HUES64 (cell line): ENCODE data around the gene TECR. TPM values are rescaled to one million over a fixed set of nuclear protein-coding genes. Genes with fewer than 3 reads are reported as not detected.

ENCODE experiments used
- H3K27ac ChIP-seq: 2 replicates; pipeline ENCODE4 v1.7.0; 2013; ENCODE audit warnings: low read depth, low read length, inconsistent platforms
- H3K27me3 ChIP-seq: 2 replicates; pipeline ENCODE4 v1.6.1; 2013; ENCODE audit warnings: mild to moderate bottlenecking, low read length; ENCODE audit not compliant: insufficient read depth
- H3K36me3 ChIP-seq: 2 replicates; pipeline ENCODE4 v1.6.1; 2013; ENCODE audit warnings: mild to moderate bottlenecking, low read length; ENCODE audit not compliant: insufficient read depth
- H3K4me1 ChIP-seq: 2 replicates; pipeline ENCODE4 v1.6.1; 2013; ENCODE audit warnings: mild to moderate bottlenecking, low read length, moderate library complexity; ENCODE audit not compliant: insufficient read depth
- H3K4me3 ChIP-seq: 2 replicates; pipeline ENCODE4 v1.5.1; 2013; ENCODE audit warnings: mild to moderate bottlenecking, low read length, moderate library complexity
- H3K9ac ChIP-seq: 2 replicates; pipeline ENCODE4 v1.6.1; 2013; ENCODE audit warnings: mild to moderate bottlenecking, low read depth, low read length
- H3K9me3 ChIP-seq: 2 replicates; pipeline ENCODE4 v1.6.1; 2013; ENCODE audit warnings: low read depth, low read length; ENCODE audit not compliant: insufficient read depth
- WGBS: fragments of 150-250, 120-280 bp; methylation state at CpG from one replicate; pipeline ENCODE4 v1.1.7; 2013; ENCODE audit warnings: missing lambda C conversion rate; 5-methylcytosine and 5-hydroxymethylcytosine counted together
- polyA plus RNA-seq, 2 experiments: library from polyadenylated mRNA; stranded (reverse); fragments of 50-300 nt; gene quantifications; one replicate each; pipeline ENCODE4 v1.2.3, GENCODE V29; 2013

TECR gene, protein sequence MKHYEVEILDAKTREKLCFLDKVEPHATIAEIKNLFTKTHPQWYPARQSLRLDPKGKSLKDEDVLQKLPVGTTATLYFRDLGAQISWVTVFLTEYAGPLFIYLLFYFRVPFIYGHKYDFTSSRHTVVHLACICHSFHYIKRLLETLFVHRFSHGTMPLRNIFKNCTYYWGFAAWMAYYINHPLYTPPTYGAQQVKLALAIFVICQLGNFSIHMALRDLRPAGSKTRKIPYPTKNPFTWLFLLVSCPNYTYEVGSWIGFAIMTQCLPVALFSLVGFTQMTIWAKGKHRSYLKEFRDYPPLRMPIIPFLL
- polyA plus RNA-seq (2013, experiment 1 of 2) = 87.7 TPM
- polyA plus RNA-seq (2013, experiment 2 of 2) = 95.2 TPM

DNA sequence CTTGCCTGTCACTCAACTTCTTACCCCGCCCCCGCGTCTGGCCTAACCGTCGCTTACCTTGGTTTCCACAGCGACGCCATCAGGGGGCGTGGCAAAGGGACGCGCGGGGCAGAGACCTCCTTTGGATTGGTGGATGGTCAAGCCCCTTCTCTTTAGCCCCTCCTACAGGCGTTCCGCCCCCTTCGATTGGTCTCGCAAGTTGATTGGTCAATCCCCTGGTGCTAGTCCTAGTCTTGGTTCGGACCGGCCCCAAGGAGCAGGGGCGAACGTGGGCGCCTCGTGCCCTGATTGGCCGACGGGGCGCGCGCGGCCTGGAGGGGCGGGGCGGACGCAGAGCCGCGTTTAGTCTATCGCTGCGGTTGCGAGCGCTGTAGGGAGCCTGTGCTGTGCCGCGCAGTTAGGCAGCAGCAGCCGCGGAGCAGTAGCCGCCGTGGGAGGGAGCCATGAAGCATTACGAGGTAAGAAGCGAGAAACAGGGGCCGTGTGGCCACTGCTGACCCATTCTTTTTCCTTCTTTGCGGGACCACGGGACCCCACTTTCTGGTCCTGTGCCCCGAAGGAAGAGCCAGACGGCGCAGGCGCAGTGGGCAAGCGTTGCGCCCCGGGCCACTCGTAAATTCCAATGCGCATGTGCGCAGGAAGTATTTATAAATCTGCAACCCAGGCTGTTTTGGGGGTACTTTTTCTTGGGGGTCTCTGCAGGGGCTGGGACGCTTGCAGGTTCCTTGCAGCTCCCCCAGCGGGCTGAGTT, at the start of gene TECR:
Gene TECR (plus strand): TSS at position 341 of the 751 bp plus-strand sequence. CDS start 103 bp downstream, at position 444.
- WGBS = under 1% methylated on average over 59 of the region's 59 CpGs

DNA sequence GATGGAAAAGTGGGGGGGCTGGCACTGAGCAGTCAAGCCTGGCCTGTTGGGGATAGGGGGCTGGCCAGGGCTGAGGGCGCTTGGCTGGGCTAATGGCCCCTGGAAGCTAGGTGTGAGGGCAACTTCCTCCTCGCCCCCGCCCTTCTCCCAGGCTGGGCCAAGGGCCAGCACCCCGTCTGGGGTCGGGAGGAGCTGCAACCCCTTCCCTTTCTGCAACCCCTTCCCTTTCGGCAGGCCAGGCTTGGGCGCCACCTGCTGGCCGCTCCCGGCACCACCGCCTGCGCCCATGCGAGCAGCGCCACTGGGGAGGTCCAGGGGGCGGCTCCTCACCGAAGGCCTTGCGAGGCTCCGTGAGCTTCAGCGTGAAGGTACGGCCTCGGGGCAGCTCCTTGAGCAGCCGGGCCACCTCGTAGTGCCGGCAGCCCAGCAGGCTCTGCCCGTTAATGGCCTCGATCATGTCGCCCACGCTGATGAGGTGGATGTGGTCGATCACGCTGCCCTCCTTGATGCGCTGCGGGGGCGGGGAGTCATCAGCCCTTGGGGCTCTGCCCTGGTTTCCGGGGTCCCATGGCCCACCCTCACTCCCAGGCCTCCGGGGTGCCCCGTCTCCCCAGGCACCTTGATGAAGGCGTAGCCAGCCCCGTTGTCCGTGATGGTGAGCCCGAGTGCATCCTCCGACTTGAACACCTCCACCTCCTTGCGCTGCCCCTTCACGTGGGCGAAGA, 49.3 kb upstream of the TECR start:
- peaks cover 24% of the 10 kb centered on the region for H3K36me3 ChIP-seq
- no peak overlapping the region; the same call in 1 of the 2 replicates for H3K27ac ChIP-seq
- WGBS = 51% methylated on average over 43 of the region's 43 CpGs
- no peaks in the 10 kb centered on the region for H3K9me3 ChIP-seq
- no peak overlapping the region for H3K9ac ChIP-seq
- H3K4me3 ChIP-seq = no peak overlapping the region
- no peaks in the 10 kb centered on the region for H3K27me3 ChIP-seq
- peaks cover 11% of the 10 kb centered on the region for H3K4me1 ChIP-seq

More for the DNA sequence above, at the start of gene TECR:
- Histone ChIP-seq H3K36me3 (no peaks in the 10 kb centered on the region), H3K9ac (peak within 1 kb of the TSS; percentile 84), H3K9me3 (no peaks in the 10 kb centered on the region), H3K27ac (peak within 1 kb of the TSS; percentile 56), H3K4me1 (0 out of 2 replicates have a peak, but pooled peaks cover 7% of the 10 kb centered on the region), H3K4me3 (peak within 1 kb of the TSS; percentile 81), H3K27me3 (no peaks in the 10 kb centered on the region)

DNA sequence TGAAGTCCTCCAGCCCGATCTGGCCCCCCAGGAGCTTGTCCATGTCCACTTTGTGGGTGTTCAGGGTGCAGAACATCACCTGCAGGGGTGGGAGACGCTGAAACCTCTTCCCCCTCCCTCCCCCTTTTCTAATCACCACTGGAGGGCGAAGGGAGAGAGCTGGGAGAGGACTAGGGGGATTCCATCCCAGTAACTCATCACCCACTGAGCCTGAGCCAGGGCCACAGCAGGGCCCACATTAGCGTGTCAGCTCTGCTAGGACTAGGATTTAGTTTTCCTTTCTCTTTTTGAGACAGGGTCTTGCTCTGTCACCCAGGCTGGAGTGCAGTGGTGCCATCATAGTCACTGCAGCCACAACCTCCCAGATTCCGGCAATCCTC, 48.7 kb upstream of the TECR start:
- Histone ChIP-seq H3K27me3 (no peaks in the 10 kb centered on the region), H3K9me3 (no peaks in the 10 kb centered on the region), H3K27ac (no peak overlapping the region; the same call in 1 of the 2 replicates), H3K36me3 (peaks cover 24% of the 10 kb centered on the region), H3K9ac (no peak overlapping the region), H3K4me3 (no peak overlapping the region), H3K4me1 (peaks cover 7% of the 10 kb centered on the region)
- 94% methylated on average over 4 of the region's 5 CpGs for WGBS

DNA sequence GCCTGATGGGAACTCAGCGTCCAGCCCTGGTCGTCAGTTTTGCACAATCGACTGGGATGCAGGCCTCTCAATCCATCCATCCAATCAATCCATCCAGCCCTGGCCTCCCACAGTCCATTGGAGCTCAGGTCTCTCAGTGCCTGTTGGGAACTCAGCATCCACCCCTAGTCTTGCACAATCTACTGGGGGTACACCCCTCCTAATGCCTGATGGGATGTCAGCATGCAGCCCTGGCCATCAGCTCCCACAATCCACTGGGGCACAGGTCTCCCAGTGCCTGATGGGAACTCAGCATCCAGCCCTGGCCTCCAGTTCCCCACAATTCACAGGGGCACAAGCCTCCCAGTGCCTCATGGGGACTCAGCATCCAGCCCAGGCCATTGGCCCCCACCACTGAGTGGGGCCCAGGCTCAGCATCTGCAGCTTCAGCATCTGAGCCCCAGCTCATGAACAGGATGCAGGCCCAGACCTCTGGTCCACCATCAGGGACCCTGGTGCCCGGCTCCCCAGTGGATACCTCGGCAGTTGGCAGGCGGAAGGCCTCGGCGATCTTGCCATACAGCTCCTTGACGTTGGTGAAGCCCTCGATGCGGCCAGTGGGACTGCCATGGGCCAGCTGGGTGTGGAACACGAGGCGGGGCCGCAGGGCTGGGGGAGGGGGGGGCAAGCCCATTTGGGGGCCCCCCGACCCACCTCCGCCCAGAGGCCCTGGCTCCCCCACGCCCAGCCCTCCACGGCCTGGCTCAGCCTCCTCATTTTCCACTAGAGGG, 47.0 kb upstream of the TECR start:
- Histone ChIP-seq H3K36me3 (peaks cover 30% of the 10 kb centered on the region), H3K9me3 (no peaks in the 10 kb centered on the region), H3K4me3 (no peak overlapping the region), H3K27me3 (no peaks in the 10 kb centered on the region), H3K27ac (no peak overlapping the region), H3K4me1 (no peaks in the 10 kb centered on the region), H3K9ac (no peak overlapping the region)
- WGBS = 97% methylated on average over 18 of the region's 18 CpGs

DNA sequence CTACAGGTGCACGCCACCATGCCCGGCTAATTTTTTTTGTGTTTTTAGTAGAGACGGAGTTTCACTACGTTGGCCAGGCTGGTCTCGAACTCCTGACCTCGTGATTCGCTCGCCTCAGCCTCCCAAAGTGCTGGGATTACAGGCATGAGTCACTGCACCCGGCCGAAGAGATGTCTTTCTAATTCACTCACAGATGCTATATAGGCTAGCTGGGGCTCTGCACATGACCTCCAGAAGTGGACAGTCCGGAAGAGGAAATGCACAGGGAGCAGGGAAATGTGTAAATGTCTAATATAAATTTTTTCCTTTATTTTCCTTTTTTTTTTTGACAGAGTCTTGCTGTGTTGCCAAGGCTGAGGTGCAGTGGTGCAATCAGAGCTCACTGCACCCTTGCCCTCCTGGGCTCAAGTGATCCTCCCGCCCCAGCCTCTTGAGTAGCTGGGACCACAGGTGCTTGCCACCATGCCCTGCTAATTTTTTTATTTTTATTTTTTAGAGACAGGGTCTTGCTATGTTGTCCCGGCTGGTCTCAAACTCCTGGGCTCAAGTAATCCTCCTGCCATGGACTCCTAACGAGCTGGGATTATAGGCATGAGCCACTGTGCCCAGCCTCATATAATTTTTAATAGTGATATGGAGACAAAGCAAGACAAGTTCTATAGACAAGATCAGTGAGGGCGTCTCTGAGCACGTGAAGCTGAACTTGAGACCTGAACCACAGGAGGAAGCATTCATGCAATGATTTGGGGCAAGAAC, 41.8 kb upstream of the TECR start:
- peaks cover 33% of the 10 kb centered on the region for H3K36me3 ChIP-seq
- H3K9ac ChIP-seq = no peak overlapping the region
- 94% methylated on average over 15 of the region's 16 CpGs for WGBS
- H3K9me3 ChIP-seq = no peaks in the 10 kb centered on the region
- H3K4me1 ChIP-seq = no peaks in the 10 kb centered on the region
- no peak overlapping the region for H3K27ac ChIP-seq
- H3K27me3 ChIP-seq = no peaks in the 10 kb centered on the region
- H3K4me3 ChIP-seq = no peak overlapping the region

DNA sequence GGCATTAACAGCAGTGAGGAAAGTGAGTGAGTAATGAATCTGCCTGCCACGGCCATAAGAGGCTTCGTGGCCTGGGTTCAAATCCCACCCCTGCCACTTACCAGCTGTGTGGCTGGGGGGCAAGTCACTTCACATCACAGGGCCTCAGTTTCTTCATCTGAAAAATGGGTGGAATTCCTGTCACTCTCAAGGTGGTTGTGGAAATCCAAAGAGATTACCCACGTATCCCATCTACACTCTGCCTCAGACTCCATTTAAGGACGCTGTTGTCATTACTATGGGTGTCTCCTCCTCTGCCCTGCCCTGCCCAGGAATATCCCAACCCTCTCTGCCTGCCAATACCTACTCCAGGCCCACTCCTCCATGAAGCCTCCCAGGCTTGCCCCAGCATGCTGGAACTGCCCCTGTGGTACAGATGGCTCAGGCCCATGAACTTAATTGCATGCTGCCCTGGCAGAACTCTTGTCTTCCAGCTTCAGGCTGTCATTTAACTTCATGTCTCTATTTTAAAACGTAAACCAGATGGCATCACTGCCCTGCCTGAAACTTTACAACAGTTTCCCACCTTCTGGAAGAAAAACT, 36.5 kb upstream of the TECR start:
- WGBS = 91% methylated on average over 5 of the region's 5 CpGs
- H3K9ac ChIP-seq = no peak overlapping the region
- H3K4me1 ChIP-seq = peaks cover 5% of the 10 kb centered on the region; the same call in 1 of the 2 replicates
- no peak overlapping the region for H3K27ac ChIP-seq
- no peak overlapping the region for H3K4me3 ChIP-seq
- H3K9me3 ChIP-seq = no peaks in the 10 kb centered on the region
- H3K36me3 ChIP-seq = peaks cover 31% of the 10 kb centered on the region
- H3K27me3 ChIP-seq = no peaks in the 10 kb centered on the region

DNA sequence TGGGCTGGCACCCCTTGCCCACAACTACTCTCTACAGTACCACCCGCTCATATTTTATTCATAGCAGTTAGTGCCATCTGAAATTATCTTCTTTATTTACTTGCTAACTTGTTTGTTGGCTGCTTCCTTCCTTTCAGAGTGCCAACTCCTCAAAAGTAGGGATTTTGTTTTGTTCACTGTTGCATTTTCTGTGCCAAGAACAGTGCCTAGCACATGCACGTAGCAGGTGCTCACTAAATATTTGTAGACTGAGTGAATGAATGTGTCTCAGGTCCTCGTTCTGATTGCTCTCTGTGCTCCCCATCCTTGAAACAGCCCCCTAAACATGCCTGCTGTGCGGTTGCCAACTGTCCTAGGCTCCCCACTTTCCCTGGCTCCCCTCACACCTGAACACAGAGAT, 35.0 kb upstream of the TECR start:
- Histone ChIP-seq H3K9ac (no peak overlapping the region), H3K27ac (no peak overlapping the region), H3K27me3 (no peaks in the 10 kb centered on the region), H3K4me1 (peaks cover 5% of the 10 kb centered on the region; the same call in 1 of the 2 replicates), H3K36me3 (peaks cover 18% of the 10 kb centered on the region), H3K4me3 (peak overlapping the region; percentile 74), H3K9me3 (no peaks in the 10 kb centered on the region)
- WGBS = 90% methylated on average over 4 of the region's 4 CpGs

DNA sequence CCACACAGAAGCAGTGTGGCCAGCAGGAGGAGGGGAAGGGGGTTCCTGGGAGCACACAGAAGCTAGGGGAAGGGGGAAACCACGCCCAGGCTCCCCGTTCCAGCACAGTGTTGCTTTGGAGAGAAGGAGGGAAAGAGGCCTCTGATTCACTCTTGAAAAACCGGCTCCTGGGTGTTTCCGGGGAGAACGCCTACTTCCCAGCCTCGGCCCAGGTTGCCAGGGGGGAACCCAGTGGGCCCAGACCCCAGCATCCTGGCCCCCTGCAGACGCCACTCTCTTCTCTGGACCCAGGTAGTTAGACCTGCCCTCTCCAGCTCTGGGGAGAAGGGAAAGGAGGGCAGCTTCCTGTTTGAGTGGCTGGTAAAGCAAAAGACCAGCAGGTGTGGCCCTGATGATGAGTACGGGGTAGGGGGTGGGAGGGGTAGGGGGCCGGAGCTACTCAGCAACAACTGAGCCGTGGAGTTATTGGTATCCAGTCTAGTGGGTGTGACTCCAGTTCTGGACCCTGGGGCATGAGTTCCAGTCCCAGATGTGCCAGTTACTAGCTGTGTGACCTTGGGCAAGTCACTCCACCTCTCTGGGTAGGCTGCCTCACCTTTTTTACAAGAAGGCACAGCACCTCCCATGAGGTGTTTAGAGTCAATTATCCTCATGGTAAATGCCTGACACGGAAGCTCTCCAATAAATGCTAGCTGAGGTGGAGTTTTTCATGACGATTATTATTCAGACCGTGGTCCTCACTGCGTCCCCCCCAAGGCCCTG, 34.3 kb upstream of the TECR start:
- Histone ChIP-seq H3K9me3 (no peaks in the 10 kb centered on the region), H3K4me1 (peaks cover 5% of the 10 kb centered on the region; the same call in 1 of the 2 replicates), H3K9ac (peak overlapping the region; percentile 56), H3K36me3 (peaks cover 12% of the 10 kb centered on the region), H3K4me3 (peak overlapping the region; percentile 74), H3K27ac (no peak overlapping the region), H3K27me3 (no peaks in the 10 kb centered on the region)
- WGBS = 48% methylated on average over 14 of the region's 14 CpGs

DNA sequence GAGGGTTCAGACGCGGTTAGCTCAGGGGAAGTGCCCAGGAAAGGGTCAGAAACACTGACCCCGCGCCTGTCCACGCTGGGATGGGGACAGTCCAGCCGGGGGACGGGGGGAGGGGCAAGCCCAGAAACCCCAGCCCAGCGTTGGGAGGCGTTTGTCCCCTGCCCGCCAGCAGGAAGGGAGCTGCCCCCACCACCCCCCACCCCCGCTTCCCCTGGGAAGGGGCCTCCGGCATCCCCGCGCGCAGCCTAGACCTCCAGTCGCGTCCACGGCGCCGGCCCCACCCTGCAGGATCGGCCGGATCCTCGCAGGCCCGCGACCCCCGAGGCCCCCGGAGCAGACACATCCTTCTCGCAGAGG, 33.7 kb upstream of the TECR start:
- Histone ChIP-seq H3K27me3 (no peaks in the 10 kb centered on the region), H3K27ac (no peak overlapping the region; the same call in 1 of the 2 replicates), H3K4me3 (peak overlapping the region; percentile 74), H3K9me3 (no peaks in the 10 kb centered on the region), H3K36me3 (peaks cover 11% of the 10 kb centered on the region), H3K4me1 (peaks cover 5% of the 10 kb centered on the region; the same call in 1 of the 2 replicates), H3K9ac (peak overlapping the region; percentile 56)
- WGBS = under 1% methylated on average over 27 of the region's 28 CpGs
